Measurements from ENCODE around the gene SECISBP2L.
"Not testable (repeated sequence)": the region's sequence is repeated elsewhere in the genome, so short reads cannot be mapped to it uniquely, and the experiment has no call there.

Gene SECISBP2L, protein sequence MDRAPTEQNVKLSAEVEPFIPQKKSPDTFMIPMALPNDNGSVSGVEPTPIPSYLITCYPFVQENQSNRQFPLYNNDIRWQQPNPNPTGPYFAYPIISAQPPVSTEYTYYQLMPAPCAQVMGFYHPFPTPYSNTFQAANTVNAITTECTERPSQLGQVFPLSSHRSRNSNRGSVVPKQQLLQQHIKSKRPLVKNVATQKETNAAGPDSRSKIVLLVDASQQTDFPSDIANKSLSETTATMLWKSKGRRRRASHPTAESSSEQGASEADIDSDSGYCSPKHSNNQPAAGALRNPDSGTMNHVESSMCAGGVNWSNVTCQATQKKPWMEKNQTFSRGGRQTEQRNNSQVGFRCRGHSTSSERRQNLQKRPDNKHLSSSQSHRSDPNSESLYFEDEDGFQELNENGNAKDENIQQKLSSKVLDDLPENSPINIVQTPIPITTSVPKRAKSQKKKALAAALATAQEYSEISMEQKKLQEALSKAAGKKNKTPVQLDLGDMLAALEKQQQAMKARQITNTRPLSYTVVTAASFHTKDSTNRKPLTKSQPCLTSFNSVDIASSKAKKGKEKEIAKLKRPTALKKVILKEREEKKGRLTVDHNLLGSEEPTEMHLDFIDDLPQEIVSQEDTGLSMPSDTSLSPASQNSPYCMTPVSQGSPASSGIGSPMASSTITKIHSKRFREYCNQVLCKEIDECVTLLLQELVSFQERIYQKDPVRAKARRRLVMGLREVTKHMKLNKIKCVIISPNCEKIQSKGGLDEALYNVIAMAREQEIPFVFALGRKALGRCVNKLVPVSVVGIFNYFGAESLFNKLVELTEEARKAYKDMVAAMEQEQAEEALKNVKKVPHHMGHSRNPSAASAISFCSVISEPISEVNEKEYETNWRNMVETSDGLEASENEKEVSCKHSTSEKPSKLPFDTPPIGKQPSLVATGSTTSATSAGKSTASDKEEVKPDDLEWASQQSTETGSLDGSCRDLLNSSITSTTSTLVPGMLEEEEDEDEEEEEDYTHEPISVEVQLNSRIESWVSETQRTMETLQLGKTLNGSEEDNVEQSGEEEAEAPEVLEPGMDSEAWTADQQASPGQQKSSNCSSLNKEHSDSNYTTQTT

DNA sequence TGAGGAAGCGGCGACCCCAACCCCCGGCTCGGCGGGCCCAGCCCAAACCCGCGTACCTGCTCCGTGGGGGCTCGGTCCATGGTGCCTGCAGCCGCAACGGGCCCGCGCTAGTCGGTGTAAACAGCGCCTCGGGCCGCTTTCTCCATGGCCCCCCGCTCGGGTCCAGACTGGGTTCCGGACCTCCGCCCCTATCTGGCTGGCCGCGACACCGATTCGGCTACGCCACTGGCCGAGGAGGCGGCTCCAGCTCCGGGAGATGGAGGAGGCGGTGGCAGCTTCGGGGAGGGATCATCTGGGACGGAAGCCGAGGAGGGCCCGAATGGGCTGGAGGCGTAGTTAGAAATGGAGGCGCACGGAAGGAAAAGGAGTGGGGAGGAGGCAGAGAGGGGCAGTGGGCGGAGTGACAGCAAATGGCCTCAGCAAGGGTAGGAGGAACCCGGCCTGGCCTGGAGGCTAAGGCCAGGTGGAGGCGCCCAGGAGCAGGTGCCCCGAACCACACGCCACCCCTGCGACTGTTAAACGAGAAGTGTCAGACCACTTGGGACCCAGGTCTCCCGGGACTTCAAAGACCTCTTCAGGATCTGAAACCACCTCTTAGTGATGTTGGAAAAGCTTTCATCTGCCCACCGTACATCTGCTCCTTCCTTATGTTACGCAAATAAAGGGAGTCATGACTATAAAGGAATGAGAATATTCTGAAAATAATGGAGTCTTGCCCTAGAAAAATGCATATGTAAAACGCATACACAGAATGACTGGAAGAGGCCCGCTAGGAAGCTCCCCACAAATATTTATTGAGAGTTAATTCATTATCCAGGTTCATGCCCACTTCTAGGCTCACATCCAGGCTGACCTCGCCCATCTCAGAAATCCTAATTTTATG lies at the start of gene SECISBP2L:
TSS of gene SECISBP2L (minus strand) at position 227 of the 883 bp plus-strand sequence. CDS start at position 80, 147 bp downstream.
- in situ Hi-C loops (cut with HindIII; ENCODE audit: low pct_ligation_motif_present, low pct_unique_long_range_greater_than_20kb, low sequenced_read_pairs), result no loop called here

GRCh38 chr15:49094923-49095322 lies 48.7 kb upstream of the SECISBP2L start:
- in situ Hi-C loops (cut with HindIII; ENCODE audit: low pct_ligation_motif_present, low pct_unique_long_range_greater_than_20kb, low sequenced_read_pairs), result no loop called here
- no peak for DNase-seq

More for the DNA sequence above, at the start of gene SECISBP2L:
- DNase-seq, result peak; percentile 96

- DNase-seq, result no peak
- in situ Hi-C loops (cut with HindIII; ENCODE audit: low pct_ligation_motif_present, low pct_unique_long_range_greater_than_20kb, low sequenced_read_pairs), result no loop called here
Observed at GRCh38 chr15:49093252-49094105, 47.2 kb upstream of the SECISBP2L start.

DNA sequence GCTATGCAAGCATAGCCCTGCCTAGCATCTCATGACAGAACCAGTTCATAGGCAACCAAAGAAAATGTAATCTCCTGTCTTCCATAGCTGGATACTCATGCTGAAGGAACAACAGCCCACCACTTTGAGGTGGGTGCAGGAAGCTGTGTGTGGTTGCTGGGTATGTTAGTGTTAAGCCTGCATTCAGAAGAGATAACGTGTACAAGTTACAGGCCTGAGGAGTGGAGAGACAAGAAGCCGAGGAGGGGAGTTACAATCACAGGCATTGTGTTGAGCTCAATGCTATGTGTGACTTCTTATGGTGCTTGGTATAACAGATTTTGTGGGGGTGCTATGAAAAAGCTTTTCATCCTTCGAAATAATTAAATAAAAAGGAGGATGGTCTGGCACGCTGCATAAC lies 42.8 kb upstream of the SECISBP2L start:
- in situ Hi-C loops (cut with HindIII; ENCODE audit: low pct_ligation_motif_present, low pct_unique_long_range_greater_than_20kb, low sequenced_read_pairs), result no loop called here
- DNase-seq, result no peak

- in situ Hi-C loops (cut with HindIII; ENCODE audit: low pct_ligation_motif_present, low pct_unique_long_range_greater_than_20kb, low sequenced_read_pairs), result no loop called here
- no peak for DNase-seq
Observed at GRCh38 chr15:49085696-49086459, 39.6 kb upstream of the SECISBP2L start.

- in situ Hi-C loops (cut with HindIII; ENCODE audit: low pct_ligation_motif_present, low pct_unique_long_range_greater_than_20kb, low sequenced_read_pairs), result no loop called here
- DNase-seq, result no peak
Observed at GRCh38 chr15:49084285-49084570, 38.0 kb upstream of the SECISBP2L start.

DNA sequence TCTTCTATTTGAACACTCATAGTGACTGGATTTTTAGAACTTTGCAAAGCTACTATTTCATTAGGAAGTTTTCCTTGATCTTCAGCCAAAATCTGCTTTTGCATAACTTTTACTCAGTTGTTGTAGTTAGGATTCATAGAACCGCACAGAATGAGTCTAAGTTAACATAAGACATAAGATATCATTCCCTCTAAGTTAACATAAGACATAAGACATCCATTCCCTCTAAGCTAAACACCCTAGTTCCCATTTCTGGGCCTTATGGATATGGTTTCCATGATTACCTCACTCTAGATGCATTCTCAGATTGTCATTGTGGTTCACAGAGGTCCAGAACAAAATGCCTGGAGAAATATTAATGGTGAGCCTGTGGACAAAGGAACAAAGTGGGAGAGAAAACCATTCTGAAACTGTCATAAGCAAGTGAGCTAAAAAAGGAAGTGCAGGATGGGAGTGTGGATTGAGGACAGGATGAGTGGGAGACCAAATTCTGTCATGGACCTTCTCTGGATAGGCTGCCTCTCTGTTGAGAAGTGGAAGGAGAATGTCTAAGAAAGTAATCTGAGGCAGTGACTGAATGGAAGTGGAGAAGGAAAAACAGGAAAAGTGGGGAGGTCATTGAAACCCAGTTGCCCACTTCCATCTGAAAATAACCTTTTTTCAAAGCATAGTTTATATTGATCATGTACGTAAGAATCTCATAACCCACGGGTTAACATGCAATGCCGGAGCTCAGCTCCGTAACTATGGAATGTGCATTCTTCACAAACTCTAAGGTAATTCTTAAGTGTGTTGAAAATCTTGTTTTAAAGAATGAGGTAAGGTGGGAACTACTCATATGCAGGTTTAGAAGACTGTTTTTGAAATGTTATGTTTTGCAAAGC lies 37.4 kb upstream of the SECISBP2L start:
- no peak for DNase-seq
- in situ Hi-C loops (cut with HindIII; ENCODE audit: low pct_ligation_motif_present, low pct_unique_long_range_greater_than_20kb, low sequenced_read_pairs), result no loop called here

GRCh38 chr15:49082960-49083359 lies 36.7 kb upstream of the SECISBP2L start:
- in situ Hi-C loops (cut with HindIII; ENCODE audit: low pct_ligation_motif_present, low pct_unique_long_range_greater_than_20kb, low sequenced_read_pairs), result no loop called here

GRCh38 chr15:49079340-49080039 lies 33.2 kb upstream of the SECISBP2L start:
- in situ Hi-C loops (cut with HindIII; ENCODE audit: low pct_ligation_motif_present, low pct_unique_long_range_greater_than_20kb, low sequenced_read_pairs), result no loop called here
- DNase-seq, result no peak

More at GRCh38 chr15:49082960-49083359, 36.7 kb upstream of the SECISBP2L start:
- no peak for DNase-seq

DNA sequence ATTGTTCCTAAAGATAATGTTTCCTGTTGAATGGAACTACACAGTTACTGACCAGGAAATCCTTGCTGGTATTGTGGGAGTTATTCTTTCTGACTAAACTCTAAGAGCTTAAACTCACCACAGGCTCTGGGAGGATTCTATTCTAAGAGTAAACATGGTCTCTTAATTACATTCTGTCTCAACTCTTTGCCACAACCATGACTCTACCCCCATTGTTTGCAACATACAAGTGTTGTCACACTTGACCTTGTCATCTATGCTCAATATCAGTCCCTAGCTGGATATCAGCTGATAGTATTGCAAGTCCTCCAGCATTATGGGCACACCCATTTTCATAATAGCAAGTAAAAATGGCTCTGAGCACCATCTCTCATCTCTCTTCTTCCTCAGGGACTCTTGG lies 29.6 kb upstream of the SECISBP2L start:
- in situ Hi-C loops (cut with HindIII; ENCODE audit: low pct_ligation_motif_present, low pct_unique_long_range_greater_than_20kb, low sequenced_read_pairs), result no loop called here
- DNase-seq, result no peak

DNA sequence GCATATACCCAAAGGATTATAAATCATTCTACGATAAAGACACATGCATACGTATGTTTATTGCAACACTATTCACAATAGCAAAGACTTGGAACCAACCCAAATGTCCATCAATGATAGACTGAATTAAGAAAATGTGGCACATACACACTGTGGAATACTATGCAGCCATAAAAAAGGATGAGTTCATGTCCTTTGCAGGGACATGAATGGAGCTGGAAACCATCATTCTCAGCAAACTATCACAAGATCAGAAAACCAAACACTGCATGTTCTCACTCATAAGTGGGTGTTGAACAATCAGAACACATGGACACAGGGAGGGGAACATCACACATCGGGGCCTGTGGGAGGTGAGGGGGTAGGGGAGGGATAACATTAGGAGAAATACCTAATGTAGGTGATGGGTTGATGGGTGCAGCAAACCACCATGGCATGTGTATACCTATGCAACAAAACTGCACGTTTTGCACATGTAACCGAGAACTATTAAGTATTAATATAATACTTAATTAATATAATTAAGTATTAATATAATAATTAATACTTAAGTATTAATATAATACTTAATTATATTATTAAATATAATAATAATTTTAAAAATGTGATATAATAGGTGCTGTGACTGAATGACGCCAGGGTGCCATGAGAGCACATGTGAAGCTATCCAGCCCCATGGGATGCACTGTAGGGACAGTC lies 28.5 kb upstream of the SECISBP2L start:
- in situ Hi-C loops (cut with HindIII; ENCODE audit: low pct_ligation_motif_present, low pct_unique_long_range_greater_than_20kb, low sequenced_read_pairs), result not testable (repeated sequence)

GRCh38 chr15:49066372-49066771 lies 20.1 kb upstream of the SECISBP2L start:
- no peak for DNase-seq
- in situ Hi-C loops (cut with HindIII; ENCODE audit: low pct_ligation_motif_present, low pct_unique_long_range_greater_than_20kb, low sequenced_read_pairs), result no loop called here

More for the DNA sequence above, 28.5 kb upstream of the SECISBP2L start:
- DNase-seq, result not testable (repeated sequence)

GRCh38 chr15:49064884-49065283 lies 18.6 kb upstream of the SECISBP2L start:
- in situ Hi-C loops (cut with HindIII; ENCODE audit: low pct_ligation_motif_present, low pct_unique_long_range_greater_than_20kb, low sequenced_read_pairs), result no loop called here
- DNase-seq, result no peak

GRCh38 chr15:49064281-49064653 lies 18.0 kb upstream of the SECISBP2L start:
- DNase-seq, result no peak
- in situ Hi-C loops (cut with HindIII; ENCODE audit: low pct_ligation_motif_present, low pct_unique_long_range_greater_than_20kb, low sequenced_read_pairs), result no loop called here
